PC-3 (cell line): ENCODE measurements around the gene NDUFA7.

Experiments used
- EZH2 ChIP-seq: fragments of 300-600 bp; sonication (generic); IDR thresholded peaks from one replicate; pipeline ENCODE4 v1.6.1; 2017; ENCODE audit warnings: antibody characterized with exemption, mild to moderate bottlenecking, low read length; ENCODE audit not compliant: unreplicated experiment
- TF ChIP-seq, protein P1 (sequence below): fragments of 300-600 bp; sonication (generic); conservative IDR thresholded peaks from 2 replicates; pipeline ENCODE4 v1.5.1; 2017; ENCODE audit warnings: antibody characterized with exemption, low read depth, mild to moderate bottlenecking, low read length

DNA sequence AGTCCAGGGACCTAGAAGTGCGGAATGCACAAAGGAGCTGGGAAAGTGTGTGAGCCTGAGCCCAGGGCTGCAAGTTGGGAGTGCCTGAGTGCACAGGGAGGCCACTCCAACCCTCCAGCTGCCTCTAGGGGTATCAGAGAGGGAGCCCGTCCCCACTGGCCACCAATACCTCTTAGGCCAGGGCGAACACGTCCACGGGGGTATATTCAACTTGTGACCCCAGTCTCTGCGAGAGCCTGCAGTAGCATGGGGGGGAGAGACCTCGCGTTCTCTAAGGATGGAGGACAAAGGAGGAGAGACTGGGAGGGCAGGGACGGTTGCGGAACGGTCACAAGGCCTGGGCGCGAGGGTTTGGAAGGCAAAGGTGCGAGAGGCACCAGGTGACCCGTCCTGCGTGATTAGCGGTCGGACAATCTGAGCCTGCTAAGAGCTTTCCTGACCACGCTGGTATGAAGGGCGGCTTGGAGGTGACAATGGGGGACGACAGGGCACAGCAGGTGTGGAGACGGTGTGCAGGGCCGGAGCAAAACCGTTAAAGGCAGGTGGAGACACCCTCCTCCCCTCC lies 13.7 kb downstream of the NDUFA7 start:
- no peak for TF ChIP-seq EZH2
- TF ChIP-seq, protein P1, sequence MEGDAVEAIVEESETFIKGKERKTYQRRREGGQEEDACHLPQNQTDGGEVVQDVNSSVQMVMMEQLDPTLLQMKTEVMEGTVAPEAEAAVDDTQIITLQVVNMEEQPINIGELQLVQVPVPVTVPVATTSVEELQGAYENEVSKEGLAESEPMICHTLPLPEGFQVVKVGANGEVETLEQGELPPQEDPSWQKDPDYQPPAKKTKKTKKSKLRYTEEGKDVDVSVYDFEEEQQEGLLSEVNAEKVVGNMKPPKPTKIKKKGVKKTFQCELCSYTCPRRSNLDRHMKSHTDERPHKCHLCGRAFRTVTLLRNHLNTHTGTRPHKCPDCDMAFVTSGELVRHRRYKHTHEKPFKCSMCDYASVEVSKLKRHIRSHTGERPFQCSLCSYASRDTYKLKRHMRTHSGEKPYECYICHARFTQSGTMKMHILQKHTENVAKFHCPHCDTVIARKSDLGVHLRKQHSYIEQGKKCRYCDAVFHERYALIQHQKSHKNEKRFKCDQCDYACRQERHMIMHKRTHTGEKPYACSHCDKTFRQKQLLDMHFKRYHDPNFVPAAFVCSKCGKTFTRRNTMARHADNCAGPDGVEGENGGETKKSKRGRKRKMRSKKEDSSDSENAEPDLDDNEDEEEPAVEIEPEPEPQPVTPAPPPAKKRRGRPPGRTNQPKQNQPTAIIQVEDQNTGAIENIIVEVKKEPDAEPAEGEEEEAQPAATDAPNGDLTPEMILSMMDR, result 0 out of 2 replicates have a peak, but pooled peaks have one; percentile 25
